HG03457 (cell line): Measurements from ENCODE around the gene TTC39B.
"Not testable (repeated sequence)": the region's sequence is repeated elsewhere in the genome, so short reads cannot be mapped to it uniquely, and the experiment has no call there.

Experiments
- ATAC-seq: cut with Tn5 transposase; IDR thresholded peaks from one replicate; pipeline ENCODE4 v1.9.1; 2021; ENCODE audit warnings: moderate number of reproducible peaks; ENCODE audit not compliant: unreplicated experiment

Gene TTC39B

DNA sequence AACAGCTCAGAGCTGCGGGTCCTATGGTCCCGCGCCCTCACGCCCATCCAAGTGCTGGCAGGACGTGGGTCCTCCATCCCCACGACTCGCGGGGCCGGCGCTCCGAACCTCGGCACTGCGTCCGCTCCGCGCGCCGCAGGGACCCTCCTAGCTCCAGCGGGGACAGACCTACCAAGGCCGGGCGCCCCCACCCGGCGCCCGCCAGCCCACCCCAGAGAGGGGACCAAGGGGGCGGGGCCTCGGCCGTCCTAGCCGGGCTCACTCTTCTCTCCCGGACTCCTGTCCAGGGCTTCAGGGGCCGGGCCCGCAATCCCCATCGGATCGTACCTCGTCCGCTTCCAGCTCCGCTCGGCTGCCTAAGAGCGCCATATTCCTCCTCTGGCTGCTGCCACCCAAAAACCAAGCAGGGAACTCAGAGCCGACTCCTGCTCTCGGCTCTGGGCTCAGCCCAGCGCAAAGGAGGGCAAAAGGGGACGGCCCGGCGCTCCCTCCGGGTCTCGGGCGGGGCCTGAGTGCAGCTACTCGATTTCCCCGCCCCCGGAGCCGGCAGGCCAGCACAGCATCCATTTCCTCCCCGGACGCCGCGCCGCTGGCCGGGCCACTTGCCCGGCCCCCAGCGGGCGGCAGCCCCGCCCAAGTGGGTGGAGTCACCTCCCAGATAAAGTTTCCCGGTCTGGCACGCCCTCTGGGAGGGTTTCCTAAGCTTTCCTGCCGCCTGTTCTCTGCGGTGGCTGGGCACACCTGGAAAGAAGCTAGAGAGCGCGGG is at the start of gene TTC39B:
Gene TTC39B (minus strand): TSS at position 460 of the 766 bp plus-strand sequence. CDS start 91 bp downstream, at position 369.
- peak; percentile 94 for ATAC-seq

DNA sequence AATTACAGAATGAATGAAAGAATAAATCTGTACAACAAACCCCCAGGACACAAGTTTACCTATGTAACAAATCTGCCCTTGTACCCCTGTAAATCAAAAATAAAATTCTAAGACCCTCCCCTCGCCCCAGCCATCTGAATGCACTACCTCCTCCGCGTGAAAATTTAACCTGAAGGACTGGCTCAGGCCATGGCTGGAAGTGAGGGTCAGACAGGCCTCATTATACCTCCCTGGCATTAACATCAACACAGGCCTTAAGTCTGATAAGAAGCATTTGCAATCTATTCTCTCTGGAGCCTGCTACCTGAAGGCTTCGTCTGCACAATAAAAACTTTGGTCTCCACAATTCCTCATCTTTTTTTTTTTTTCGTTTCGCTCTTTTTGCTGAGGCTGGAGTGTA is 48.7 kb upstream of the TTC39B start:
- ATAC-seq, result no peak

DNA sequence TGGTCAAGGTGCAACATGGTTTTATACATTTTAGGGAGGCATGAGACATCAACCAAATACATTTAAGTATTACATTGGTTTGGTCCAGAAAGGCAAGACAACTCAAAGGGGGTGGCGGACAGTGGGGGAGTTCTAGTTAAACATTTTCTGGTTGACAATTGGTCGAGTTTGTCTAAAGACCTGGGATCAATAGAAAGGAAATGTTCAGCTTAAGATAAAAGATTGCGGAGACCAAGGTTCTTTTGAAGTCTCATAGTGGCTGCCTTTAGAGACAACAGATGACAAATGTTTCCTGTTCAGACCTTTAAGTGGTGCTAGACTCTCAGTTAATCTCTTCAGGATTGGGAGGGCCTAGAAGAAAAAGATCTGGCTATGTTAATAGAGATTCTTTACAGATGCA is 47.7 kb upstream of the TTC39B start:
- no peak for ATAC-seq

DNA sequence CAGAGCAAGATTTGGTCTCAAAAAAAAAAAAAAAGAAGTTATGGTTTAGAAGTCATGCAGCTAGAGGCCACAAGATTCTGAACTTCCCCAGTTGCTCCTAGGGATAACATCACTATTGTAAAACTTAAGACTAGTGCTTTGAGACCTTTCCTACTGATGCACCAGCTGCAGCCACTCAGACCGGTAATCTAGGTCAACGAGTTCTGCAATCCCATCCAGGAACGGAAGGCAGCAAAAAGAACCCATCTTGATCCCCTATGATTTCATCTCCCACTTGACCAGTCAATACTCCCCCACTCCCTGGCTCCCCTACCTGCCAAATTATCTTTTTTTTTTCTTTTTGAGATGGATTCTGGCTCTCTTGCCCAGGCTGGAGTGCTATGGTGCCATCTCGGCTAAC is 46.9 kb upstream of the TTC39B start:
- no peak for ATAC-seq

DNA sequence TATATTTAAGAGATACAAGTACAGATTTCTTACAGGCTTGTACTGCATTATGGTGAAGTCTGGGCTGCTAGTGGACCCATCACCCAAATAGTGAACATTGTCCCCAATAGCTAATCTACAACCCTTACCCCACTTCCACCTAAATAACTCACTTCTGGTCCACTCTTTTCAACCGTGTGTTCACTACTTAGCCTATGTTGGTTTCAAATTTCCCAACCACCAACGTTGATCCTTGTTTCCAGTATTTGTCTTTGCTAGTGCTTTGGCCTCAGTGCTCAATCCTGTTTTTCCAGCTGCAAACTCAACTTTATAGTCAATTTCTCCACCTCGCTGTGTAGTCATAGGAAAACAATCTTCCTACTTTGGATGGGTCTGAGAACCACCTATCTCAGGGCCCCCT is 45.3 kb upstream of the TTC39B start:
- ATAC-seq, result no peak

DNA sequence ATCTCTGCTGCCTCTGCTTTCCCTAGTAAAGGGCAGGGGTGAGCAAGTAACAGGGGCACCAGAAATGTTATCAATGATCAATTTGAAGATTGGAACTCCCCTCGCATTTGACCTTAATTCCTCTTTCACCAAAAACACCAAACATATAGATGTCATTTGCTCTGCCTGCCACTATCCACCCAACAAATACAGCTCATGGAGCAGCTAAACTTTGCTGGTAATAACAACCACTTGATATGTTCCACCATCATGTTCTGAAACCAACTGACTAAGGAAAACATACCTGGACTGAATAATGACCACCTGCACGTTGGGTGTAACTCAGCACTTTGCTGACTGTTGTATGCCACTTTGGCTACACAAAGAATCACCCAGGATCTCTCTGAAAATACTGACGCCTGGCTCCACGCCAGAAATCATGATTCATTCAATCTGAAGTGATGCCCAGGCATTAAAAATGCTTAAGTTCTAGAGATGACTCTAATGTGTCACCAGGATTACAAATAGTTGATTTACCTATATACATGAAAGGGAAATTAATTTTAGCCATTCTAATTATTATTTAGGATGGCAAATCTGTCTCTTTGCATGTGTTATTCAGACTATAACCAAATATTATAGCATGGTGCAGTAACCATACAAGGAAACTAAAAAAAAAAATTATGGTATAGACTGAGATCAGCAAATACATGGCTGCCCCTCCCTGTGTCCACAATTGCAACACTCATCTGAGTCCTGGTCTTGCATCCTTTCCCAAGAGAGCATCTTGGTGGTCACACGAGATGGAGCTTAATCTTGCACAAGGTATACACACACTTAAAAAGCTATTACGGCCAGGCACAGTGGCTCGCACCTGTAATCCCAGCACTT is 43.1 kb upstream of the TTC39B start:
- no peak for ATAC-seq

DNA sequence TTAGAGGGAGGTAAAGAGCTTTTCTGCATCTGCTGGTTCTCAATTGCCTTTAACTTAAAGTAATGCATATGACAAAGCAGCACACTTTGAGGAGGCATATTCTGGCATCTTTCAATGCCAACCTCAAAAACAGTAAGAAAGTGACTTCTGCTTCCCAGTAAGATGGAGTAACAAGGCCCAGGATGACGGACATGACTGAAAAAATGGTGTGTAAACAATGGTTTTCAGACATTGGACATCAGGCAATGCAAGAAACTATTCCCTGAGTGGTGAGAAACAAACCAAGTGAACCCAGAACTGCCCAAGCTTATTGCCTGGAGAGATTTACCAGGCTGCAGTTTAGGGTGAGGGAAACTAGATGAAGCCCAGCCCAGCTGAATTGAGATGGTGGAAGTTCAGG is 39.8 kb upstream of the TTC39B start:
- ATAC-seq, result no peak

DNA sequence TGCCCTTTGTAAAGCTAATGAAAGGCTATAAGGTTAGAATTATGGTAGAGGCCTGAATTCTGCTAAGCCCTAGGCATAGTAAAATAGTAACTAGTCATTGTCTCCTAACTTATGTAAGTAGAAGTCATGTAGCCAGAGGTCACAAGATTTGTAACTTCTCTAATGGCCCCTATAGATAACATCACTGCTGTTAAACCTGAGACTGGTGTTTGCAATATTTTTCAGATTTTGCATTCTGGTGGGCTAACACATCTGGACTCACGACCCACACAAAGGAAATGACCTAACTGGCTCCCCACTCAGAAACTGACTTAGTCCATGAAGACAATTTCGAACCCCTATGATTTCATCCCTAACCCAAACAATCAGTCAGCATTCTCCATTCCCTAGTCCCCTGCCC is 37.2 kb upstream of the TTC39B start:
- ATAC-seq, result no peak

DNA sequence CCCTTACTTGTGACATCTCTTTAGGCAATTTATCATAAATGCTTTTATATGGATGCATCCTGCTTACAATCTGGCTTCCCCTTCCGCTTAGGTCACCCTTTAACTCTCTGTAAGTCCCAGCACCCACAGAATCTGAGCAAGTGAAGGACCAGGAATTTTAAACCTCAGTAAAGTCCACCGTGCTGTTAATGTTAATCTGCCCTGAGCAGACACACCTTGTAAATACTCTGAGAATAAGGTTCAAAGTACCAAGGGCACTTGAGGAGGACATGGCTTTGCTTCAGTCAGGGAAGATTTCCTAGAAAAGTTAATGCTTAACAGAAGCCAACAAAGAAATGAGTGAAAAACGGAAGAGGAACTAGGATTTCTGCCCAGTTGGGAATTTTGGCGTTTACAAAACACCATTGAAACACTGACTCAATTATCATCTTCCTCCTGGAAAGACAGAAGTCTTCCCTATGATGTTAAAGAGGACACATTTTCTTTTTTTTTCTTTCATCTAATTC is 26.4 kb upstream of the TTC39B start:
- ATAC-seq, result no peak

DNA sequence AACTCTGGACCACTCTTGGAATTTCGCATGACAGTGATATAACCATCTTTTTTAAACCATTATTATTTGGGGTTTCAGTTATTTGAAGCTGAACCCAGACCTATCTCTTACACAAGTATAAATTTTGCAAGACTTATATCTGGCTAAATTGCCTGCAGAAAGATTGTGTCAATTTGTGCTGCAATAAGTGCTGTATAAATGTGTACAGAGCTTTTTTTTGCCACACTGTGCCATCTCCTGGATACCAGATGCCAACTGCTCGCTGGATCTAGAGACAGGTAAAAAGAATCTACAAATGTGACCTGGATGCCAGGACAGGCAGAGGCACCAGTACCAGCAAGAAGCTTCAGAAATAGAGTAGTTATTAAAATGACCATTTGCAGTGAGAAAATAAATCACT is 25.9 kb upstream of the TTC39B start:
- ATAC-seq, result no peak

DNA sequence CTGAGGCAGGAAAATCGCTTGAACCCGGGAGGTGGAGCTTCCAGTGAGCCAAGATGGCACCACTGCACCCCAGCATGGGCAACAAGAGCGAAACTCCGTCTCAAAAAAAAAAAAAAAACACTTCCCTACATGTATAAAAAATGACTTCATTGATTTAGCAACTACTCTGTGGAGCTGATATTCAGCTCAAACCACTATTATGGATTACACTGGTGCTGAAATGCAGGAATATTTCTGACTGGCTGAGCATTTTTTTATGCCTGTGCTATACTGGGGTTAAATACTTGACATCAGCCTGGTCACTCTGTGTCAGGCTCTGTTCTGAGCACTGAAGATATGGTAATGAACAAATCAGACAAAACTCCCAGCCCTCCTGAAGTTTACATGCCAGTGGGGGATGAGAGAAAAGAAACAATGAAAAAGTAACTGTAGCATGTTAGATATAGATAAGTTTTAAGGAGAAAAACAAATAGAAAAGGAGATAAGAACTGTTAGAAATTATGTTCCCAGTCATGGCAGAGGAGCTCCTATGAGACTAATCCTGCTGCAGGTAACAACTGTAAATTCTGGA is 22.6 kb upstream of the TTC39B start:
- ATAC-seq, result no peak

DNA sequence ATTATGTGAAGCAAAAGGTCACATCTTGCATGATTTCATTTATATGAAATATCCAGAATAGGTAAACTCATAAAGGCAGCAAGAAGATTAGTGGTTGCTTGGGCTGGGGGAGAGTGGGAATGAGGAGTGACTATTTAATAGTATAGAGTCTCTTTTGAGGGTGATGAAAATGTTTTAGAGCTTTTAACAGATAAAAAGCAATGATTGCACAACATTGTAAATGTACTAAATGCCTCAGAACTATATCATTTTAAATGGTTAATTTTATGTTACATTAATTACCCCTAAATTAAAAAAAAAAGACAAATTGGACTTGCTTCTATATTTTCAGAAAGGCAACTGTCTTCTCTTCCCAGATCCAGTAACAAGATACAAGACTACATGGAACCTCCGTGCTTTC is 21.9 kb upstream of the TTC39B start:
- no peak for ATAC-seq

DNA sequence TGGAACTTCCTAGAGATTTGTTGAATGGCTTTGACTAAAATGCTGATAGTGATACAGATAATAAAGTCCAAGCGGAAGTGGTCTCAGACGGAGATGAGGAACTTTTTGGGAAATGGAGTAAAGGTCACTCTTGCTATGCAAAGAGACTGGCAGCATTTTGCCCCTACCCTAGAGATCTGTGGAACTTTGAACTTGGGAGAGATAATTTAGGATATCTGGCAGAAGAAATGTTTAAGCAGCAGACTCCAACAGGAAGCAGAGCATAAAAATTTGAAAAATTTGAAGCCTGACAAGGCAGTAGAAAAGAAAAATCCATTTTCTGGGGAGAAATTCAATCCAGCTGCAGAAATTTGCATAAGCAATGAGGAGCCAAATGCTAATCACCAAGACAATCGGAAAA is 15.7 kb upstream of the TTC39B start:
- ATAC-seq, result not testable (repeated sequence)

DNA sequence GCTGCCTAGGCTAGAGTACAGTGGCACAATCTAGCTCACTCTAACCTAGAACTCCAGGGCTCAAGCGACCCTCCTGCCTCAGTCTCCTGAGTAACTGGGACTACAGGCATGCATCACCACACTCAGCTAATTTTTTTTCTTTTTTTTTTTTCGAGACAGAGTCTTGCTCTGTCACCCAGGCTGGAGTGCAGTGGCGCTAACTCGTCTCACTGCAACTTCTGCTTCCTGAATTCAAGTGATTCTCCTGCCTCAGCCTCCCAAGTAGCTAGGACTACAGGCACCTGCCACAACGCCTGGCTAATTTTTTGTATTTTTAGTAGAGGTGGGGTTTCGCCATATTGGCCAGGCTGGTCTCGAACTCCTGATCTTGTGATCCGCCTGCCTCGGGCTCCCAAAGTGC is 12.6 kb upstream of the TTC39B start:
- ATAC-seq, result not testable (repeated sequence)

DNA sequence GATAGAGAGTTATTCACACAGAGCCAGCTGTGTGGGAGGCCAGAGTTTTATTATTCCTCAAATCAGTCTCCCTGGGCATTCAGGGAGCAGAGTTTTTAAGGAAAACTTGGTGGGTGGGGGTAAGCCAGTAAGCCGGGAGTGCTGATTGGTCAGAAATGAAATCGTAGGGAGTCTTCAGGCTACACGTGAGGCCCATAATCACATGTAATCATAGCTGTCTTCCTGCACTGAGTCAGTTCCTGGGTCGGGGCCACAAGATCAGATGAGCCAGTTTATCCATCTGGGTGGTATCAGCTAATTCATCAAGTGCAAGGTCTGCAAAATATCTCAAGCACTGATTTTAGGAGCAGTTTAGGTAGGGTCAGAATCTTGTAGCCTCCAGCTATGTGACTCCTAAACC is 10.8 kb upstream of the TTC39B start:
- no peak for ATAC-seq

DNA sequence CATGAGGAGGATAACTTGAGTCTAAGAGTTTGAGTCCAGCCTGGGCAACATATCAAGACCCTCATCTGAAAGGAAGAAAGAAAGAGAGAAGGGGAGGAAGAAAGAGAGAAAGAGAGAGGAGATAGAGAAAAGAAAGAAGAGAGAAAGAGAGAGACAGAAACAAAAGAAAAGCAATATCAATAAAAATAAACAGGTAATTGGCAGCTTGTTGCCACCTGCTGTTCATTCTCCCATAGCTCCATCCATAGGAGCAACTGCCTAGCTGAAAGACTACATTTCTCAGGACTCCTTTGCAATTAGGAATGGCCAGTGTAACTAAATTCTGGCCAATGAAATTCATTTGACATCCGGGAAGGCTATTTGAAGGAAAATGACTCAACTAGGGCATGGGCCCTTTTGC is 4.6 kb upstream of the TTC39B start:
- no peak for ATAC-seq

DNA sequence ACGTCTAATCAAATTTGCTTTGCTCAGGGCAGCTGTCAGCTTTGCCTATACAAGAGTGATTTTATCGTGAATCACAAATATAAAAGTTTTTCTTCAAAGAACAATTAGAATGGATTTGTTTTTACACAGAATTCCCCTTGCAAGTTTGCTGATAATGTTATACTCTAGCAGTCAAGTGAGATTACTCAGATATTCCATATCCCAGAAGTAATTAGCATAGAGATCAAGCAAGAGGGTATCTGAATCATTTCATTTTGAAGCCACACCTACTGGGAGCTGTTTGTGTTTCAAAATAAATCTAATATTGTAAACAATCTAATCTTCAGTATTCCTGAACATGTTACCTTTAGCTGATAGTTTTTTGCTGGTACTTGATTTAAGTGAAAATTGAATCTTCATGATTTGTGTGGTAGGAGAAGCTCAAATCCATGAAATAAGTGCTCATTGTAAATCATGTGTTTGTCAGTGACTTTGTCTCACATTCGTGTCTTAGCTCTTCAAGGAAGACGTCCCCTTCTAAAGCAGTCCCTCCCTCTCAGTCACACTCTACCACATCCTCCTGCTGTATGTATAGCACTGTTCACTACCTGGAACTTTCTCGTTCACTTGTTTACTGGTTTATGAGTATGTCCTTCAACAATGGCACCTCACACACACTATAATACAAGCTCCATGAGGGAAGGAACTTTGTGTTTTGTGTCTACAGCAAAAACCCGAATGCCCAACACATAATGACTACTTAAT is 3.3 kb upstream of the TTC39B start:
- ATAC-seq, result no peak

DNA sequence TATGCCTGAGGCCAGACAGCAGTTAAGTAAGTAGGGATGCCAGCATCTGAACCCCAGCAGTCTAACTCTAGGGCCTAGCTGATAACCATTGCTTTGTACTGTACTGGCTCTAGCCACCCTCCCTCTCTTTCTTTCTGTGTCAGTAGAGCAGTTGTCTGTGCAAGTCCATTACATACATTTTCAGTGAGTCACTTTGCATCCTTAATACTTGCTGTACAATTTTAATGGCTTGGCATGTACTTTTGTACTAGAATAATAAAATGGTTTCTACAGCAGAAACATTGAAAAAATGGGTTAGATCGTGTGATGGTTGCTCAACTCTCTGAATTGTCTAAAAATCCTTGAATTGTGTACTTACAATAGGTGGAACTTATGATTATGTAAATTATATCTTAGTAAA is 1.5 kb upstream of the TTC39B start:
- no peak for ATAC-seq

DNA sequence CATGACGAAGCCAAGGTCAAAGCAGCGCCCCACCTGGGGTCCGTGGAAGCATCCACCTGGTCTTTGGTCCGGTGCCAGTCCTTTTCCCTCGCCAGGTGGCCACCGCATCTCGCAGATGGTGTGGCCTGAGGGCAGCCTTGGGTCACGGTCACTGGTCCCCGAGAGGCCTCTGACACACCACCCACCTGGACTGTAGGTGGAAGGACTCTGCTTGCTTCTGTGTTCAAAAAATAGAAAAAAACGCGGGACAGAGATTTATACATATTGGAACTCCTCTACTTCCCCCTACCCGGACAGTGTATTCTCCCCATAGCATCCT is 466 bp upstream of the TTC39B start:
- ATAC-seq, result no peak

DNA sequence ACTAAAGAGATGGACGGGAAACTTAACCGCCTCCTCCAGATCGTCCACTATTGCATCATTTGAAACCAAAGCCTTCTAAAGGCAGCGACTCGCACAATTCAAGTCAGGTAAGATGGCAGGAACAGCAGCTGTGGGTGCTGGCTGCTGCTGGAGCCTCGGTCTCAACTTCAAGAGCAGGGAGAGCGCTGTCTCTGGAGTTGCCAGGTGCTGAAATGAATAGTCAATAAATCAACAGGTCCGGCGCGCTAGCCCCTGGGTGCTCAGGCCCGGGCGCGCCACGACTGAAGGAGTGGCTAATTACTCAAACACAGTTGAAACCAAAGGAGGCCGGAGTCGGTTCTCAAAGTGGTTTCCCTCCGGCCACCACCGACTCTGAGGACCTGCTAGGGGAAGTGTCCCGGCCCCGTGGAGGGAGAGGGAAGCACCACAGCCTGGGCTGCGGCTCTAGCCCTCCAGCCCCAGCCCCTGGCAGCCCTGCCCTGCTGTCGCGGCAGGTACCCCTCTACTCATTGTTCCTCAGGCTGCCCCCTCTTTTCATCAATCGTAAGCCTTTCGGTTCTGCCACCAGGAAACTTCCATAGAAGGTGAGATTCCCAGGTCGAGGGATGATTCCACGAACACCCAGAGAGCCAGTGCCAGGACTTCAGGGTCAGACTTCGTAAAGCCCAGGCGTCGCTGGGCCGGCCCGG is 804 bp downstream of the TTC39B start:
- no peak for ATAC-seq

DNA sequence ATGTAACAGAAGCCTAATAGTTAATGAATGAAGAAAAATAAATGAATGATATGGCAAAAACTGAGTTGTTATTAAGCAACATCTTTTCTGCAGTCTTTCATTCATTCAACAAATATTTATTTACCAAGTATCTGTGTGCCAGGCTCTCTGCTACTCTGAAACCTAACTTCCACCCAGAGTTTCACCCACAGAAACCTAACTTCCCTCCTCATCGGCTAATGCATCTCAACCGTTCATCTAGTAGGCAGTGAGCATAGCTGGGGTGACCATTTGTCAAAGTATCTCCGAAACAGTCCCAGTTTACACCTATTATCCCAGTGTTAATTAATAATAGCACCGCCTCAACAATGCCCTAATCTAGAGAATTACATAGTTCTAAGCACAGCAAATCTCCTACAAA is 1.5 kb downstream of the TTC39B start:
- ATAC-seq, result no peak
